Gastroesophageal sphincter (tissue), 4 donors: ENCODE results near the gene GDF7. TPM values are rescaled to one million over a fixed set of nuclear protein-coding genes. Genes with fewer than 3 reads are reported as not detected.

ENCODE experiments used
- ATAC-seq: fragments of 150-250 bp; one replicate; pipeline ENCODE4 v1.9.1; 2016; ENCODE audit warnings: mild to moderate bottlenecking, moderate library complexity
- H3K27ac ChIP-seq, 4 donors: fragments of 200-600 bp; sonication (generic) in 3 of 4; 1 replicate in 3 of 4; 2 replicates in 1 of 4; pipeline ENCODE4 v1.5.1; 2016 to 2019
- H3K27me3 ChIP-seq: fragments of 200-600 bp; sonication (generic); one replicate; pipeline ENCODE4 v1.5.1; 2019
- H3K36me3 ChIP-seq, 2 donors: fragments of 200-600 bp; sonication (generic); one replicate each; pipeline ENCODE4 v1.5.1; 2019; ENCODE audit warnings: control low read depth in 1 of 2
- H3K4me1 ChIP-seq, 3 donors: fragments of 200-600 bp; sonication (generic); 1 replicate in 2 of 3; 2 replicates in 1 of 3; pipeline ENCODE4 v1.5.1; 2016 to 2019; ENCODE audit warnings: control low read depth in 2 of 3
- H3K4me3 ChIP-seq, 2 donors: fragments of 200-600 bp; sonication (generic); one replicate each; pipeline ENCODE4 v1.5.1; 2019; ENCODE audit warnings: mild to moderate bottlenecking in 1 of 2, moderate library complexity in 1 of 2
- H3K9me3 ChIP-seq, 3 donors: fragments of 200-600 bp; sonication (generic); one replicate each; pipeline ENCODE4 v1.5.1; 2017 to 2019; ENCODE audit warnings: control low read depth in 2 of 3
- CTCF ChIP-seq, 4 experiments: fragments of 200-600 bp in 2 of 4; fragments of 450-650 bp in 2 of 4; sonication (generic) in 1 of 4; IDR thresholded peaks; one replicate each; pipeline ENCODE4 v1.5.1; 2017 to 2019; ENCODE audit warnings: antibody characterized with exemption in 4 of 4, mild to moderate bottlenecking in 2 of 4, moderate library complexity in 2 of 4
- EP300 ChIP-seq: sonication (generic); formaldehyde crosslinking; IDR thresholded peaks from one replicate; pipeline ENCODE4 v1.6.1; 2017; ENCODE audit warnings: antibody characterized with exemption, mild to moderate bottlenecking
- POLR2A ChIP-seq, 2 donors: fragments of 450-650 bp; IDR thresholded peaks; one replicate each; pipeline ENCODE4 v1.6.1; 2017; ENCODE audit warnings: antibody characterized with exemption in 2 of 2, mild to moderate bottlenecking in 2 of 2, moderate library complexity in 1 of 2
- POLR2AphosphoS5 ChIP-seq: sonication (generic); formaldehyde crosslinking; IDR thresholded peaks from one replicate; pipeline ENCODE4 v1.6.1; 2017; ENCODE audit warnings: antibody characterized with exemption
- WGBS, 2 donors: methylation state at CpG; one replicate each; pipeline ENCODE4 v1.1.5; 2018; ENCODE audit warnings: low coverage in 1 of 2; 5-methylcytosine and 5-hydroxymethylcytosine counted together
- total RNA-seq, 4 donors: library from RNA; depleted of rRNA; stranded (reverse); fragments of >200 nt; gene quantifications; one replicate each; pipeline ENCODE4 v1.1.0, GENCODE V29; 2016

GDF7 gene
- total RNA-seq, 4 donors from 2014 or later: 1.2 to 19.9 (median 15.3) TPM

DNA sequence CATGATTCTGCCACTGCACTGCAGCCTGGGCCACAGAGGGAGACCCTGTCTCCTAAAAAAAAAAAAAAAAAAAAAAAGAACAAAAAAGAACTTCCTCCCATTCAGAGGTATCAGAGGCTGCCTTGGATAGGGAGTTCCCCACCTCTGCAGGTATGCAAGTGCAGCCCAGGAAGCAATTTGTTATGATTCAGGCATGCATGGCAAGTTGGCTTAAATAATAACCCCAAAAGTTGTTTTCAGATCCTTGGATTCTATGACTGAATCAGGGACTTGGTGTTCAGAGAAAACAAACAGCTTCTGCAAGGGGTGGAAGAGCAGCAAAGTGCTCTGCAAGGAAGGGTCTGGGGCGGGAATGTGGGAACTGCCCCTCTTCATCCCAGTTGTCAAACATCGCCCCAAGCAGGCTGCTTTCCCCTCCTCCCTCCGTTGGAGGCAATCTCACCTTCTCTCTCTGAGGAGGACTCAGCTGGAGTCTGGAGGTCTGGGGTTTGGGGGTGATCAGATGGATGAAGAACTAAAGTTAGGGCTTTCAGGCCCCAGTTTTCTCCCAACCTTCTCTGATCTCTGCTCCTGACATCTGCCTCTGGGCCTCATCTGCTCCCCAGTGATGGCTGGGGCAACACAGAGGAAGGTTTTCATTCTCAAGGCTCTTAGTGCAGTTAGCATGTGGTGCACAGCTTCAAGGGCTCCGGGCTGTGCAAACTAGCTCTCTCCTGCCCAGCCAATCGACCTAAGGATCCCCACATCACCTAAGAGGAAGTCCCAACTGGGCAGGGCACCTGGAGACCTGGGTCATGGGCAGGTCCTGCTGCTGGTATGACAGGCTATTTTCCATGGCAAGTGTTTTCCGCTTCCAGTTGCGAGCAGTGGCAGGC, 3.5 kb upstream of the GDF7 start:
- WGBS, 2 donors: 20% methylated on average over 1 to 3 of the region's 7 CpGs
- H3K36me3 ChIP-seq: no peaks in the 10 kb centered on the region
- no peaks in the 10 kb centered on the region for H3K9me3 ChIP-seq

GRCh38 chr2:20664071-20664390, 2.9 kb upstream of the GDF7 start:
- peaks cover 79% of the 10 kb centered on the region for H3K27me3 ChIP-seq
- peaks cover 0 to 58% (median 19%) of the 10 kb centered on the region in 3 donors for H3K4me1 ChIP-seq
- no peaks in the 10 kb centered on the region for H3K36me3 ChIP-seq
- WGBS, 2 donors: 50 to 57% methylated on average over 1 of the region's 2 CpGs
- no peak overlapping the region for H3K4me3 ChIP-seq
- H3K27ac ChIP-seq: no peak overlapping the region
- H3K9me3 ChIP-seq: no peaks in the 10 kb centered on the region
- TF ChIP-seq CTCF (IDR thresholded peaks at IDR 0.05): no peak
- no peak for ATAC-seq

More for the DNA sequence above, 3.5 kb upstream of the GDF7 start:
- H3K4me1 ChIP-seq: peaks cover 0 to 56% (median 19%) of the 10 kb centered on the region in 3 donors
- H3K4me3 ChIP-seq: no peak overlapping the region
- peaks cover 73% of the 10 kb centered on the region for H3K27me3 ChIP-seq
- no peak overlapping the region for H3K27ac ChIP-seq
- TF ChIP-seq POLR2AphosphoS5 (no peak), CTCF (IDR thresholded peaks at IDR 0.05) (no peak), EP300 (no peak), POLR2A (IDR thresholded peaks at IDR 0.05) (no peak)
- no peak for ATAC-seq

GRCh38 chr2:20664431-20665242, 2.3 kb upstream of the GDF7 start:
- no peaks in the 10 kb centered on the region for H3K36me3 ChIP-seq
- H3K4me3 ChIP-seq: peak overlapping the region in 1 of 2 donors; percentile 60
- peaks cover 85% of the 10 kb centered on the region for H3K27me3 ChIP-seq
- peaks cover 0 to 58% (median 19%) of the 10 kb centered on the region in 3 donors for H3K4me1 ChIP-seq
- H3K27ac ChIP-seq: peak overlapping the region in 1 of 4 donors; percentile 82
- ATAC-seq: no peak
- H3K9me3 ChIP-seq: no peaks in the 10 kb centered on the region
- no peak for TF ChIP-seq EP300
- no peak for TF ChIP-seq POLR2AphosphoS5
- no peak for TF ChIP-seq CTCF (IDR thresholded peaks at IDR 0.05)
- 15 to 51% methylated on average over 5 to 6 of the region's 17 CpGs for WGBS, 2 donors

- no peak for ATAC-seq
- H3K9me3 ChIP-seq: no peaks in the 10 kb centered on the region
- H3K4me1 ChIP-seq: peaks cover 0 to 64% (median 19%) of the 10 kb centered on the region in 3 donors
- H3K36me3 ChIP-seq: no peaks in the 10 kb centered on the region
- H3K27me3 ChIP-seq: peaks cover 92% of the 10 kb centered on the region
- peak overlapping the region; percentile 51 to 60 for H3K4me3 ChIP-seq
- H3K27ac ChIP-seq: peak overlapping the region in 3 of 4 donors; percentile 62 to 85 (median 82)
- 0% methylated on average over 10 of the region's 49 CpGs; no CpG with 5 or more reads in 1 of the 2 donors for WGBS, 2 donors
- TF ChIP-seq CTCF (IDR thresholded peaks at IDR 0.05): no peak
- TF ChIP-seq POLR2AphosphoS5: no peak
- no peak for TF ChIP-seq EP300
- no peak for TF ChIP-seq POLR2A (IDR thresholded peaks at IDR 0.05)
Measured at GRCh38 chr2:20665243-20666004, 1.5 kb upstream of the GDF7 start.
